AG09309 (cell line): ENCODE measurements around the gene PAIP2B.

Experiments used
- DNase-seq: peaks from one replicate; pipeline ENCODE4 v3.0.0-alpha.2; 2010; ENCODE audit warnings: low read depth
- H3K4me3 ChIP-seq: 2 replicates; pipeline ENCODE4 v1.5.1; 2011; ENCODE audit warnings: mild to moderate bottlenecking, low read depth, low read length, moderate library complexity; ENCODE audit not compliant: control insufficient read depth
- TF ChIP-seq, protein P1 (sequence below): IDR thresholded peaks from 2 replicates; pipeline ENCODE4 v1.5.1; 2011; ENCODE audit warnings: mild to moderate bottlenecking, low read depth, low read length, inconsistent platforms; ENCODE audit not compliant: insufficient read depth, control insufficient read depth; ENCODE audit errors: missing control alignments

PAIP2B gene

DNA sequence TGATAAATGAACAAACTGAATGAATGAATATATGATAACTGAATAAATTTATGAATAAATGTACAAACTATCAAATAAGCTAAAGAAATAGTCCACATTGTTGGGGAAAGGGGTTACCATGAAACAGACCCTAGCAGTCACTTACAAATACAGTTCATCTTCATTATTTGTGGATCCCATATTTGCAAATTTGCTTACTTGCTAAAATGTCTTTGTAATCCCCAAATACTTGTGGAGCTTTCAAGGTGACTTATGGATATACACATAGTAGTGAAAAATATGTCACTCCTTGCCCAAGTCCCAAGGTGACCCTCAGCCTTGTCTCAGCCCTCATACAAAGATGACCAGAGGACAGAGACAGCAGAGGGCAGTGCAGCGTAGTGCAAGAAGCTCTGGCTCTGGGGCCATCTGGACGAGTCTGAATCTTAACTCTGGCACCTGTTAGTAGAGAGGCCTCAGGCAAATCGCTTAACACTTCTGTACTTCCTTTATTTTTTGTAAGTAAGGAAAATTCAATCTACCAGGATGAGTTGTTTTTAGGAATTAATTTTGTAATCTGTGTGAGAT lies 3.1 kb downstream of the PAIP2B start:
- TF ChIP-seq, protein P1, sequence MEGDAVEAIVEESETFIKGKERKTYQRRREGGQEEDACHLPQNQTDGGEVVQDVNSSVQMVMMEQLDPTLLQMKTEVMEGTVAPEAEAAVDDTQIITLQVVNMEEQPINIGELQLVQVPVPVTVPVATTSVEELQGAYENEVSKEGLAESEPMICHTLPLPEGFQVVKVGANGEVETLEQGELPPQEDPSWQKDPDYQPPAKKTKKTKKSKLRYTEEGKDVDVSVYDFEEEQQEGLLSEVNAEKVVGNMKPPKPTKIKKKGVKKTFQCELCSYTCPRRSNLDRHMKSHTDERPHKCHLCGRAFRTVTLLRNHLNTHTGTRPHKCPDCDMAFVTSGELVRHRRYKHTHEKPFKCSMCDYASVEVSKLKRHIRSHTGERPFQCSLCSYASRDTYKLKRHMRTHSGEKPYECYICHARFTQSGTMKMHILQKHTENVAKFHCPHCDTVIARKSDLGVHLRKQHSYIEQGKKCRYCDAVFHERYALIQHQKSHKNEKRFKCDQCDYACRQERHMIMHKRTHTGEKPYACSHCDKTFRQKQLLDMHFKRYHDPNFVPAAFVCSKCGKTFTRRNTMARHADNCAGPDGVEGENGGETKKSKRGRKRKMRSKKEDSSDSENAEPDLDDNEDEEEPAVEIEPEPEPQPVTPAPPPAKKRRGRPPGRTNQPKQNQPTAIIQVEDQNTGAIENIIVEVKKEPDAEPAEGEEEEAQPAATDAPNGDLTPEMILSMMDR: peak; percentile 55
- H3K4me3 ChIP-seq: no peak overlapping the region
- DNase-seq: no peak

DNA sequence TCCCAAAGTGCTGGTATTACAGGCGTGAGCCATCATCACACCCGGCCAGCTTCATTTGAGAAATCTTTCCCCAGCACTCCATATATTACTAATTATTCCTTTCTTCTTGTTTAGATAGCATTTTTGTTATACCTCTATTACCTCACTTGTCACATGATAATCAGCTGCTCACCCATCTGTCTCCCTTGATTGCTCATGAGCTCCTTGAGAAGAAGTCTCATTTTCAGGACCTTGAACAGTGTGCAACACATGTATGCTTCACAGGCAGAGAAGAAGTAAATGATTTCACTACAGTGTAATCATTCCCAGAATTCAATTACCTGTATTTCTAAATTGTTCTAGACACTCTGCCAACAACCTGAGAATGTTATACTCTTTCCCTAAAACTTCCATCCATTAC lies 6.2 kb downstream of the PAIP2B start:
- no peak for DNase-seq
- H3K4me3 ChIP-seq: no peak overlapping the region
- TF ChIP-seq, protein P1: no peak

DNA sequence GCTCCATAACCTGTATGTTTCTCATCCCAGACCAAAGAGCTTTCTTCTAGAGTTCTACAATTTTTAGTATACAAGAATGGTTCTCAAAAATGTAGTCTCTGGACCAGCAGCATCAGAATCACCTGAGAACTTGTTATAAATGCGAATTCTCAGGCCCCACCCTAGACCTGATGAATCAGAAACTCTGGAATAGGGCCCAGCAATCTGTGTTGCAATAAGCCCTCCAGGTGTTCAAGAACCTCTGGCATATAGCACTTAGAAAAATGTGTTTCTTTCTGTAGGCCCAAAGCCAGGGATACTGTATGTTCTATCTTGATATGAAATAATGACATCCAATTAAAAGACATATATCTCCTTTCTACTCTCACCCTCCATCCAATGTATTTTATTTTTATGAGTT lies 10.4 kb downstream of the PAIP2B start:
- no peak overlapping the region for H3K4me3 ChIP-seq
- no peak for DNase-seq
- TF ChIP-seq, protein P1: no peak

DNA sequence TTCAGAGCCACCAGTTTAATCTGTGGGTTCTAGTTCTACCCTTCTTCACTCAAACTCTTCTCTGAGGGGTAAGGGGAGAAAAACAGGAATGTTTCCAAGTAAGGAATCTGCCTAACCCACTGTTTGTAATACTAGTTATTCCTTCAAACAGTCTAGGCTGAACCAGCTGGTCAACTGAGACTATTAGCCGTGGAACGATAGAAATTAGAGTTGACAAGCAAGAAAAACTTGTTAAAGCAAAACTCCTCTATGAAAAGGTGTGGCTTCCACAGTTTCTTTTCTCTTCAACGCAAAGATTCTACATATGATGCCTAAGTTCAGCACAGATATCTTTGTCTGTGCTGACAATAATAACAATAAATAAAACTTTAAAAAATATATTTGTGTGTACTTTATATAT lies 11.5 kb downstream of the PAIP2B start:
- TF ChIP-seq, protein P1: no peak
- no peak for DNase-seq
- no peak overlapping the region for H3K4me3 ChIP-seq

DNA sequence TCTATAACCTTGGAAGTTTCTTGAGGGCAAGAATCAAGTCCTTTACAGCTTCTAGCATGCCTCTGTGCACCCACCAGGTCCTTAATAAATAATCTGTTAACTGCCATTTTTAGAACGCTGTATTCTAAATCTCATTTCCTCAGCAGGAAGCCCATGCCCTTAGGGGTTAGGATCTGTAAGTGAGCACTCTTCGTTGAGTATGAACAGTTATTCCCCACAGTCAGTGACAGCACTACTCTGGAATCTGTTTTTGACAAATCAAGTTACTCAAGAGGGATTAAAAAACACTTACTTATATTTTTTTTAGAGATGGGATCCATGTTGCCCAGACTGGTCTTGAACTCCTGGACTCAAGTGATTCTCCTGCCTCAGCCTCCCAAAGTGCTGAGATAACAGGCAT lies 14.6 kb downstream of the PAIP2B start:
- no peak for DNase-seq
- TF ChIP-seq, protein P1: no peak
- no peak overlapping the region for H3K4me3 ChIP-seq

DNA sequence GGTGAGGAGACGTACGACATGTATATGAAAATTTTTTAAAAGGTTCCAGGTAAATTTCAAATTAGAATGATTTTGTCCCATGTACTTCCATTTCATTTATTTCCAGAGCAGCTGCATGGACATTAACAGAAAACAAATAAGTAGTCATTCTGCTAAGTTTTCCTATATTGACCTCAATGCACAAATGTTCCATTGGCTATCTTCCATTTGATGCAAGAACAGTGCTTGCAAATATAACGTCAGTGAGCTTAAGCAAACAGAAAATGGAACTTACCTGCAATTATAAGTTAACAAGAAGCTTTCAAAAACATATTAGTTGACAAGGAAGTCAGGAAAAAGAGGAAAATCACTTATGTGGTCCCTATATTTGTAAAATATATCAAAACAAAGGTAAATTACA lies 16.6 kb downstream of the PAIP2B start:
- TF ChIP-seq, protein P1: no peak
- H3K4me3 ChIP-seq: no peak overlapping the region
- DNase-seq: no peak

DNA sequence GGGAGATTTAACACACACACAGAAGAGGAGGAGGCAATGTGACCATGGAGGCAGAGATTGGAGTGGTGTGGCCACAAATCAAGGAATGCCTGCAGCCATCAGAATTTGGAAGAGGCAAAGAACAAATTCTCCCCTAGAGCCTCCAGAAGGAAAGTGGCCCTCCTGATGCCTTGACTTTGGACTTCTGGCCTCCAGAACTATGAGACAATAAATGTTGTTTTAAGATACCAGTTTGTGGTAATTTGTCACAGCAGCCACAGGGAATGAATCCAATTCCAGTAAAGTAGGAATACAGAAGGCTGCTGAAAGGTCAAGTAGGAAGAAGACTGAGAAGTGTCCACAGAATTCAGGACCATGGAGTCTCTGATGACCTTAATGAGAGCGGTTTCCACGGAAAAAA lies 18.1 kb downstream of the PAIP2B start:
- DNase-seq: no peak
- TF ChIP-seq, protein P1: no peak
- H3K4me3 ChIP-seq: no peak overlapping the region
